GM13976 (cell line): ENCODE data around the gene SGPP1.

Experiments used
- DNase-seq: peaks from one replicate; pipeline ENCODE4 v3.0.0; 2012; ENCODE audit warnings: low spot score
- CTCF ChIP-seq: IDR thresholded peaks from 2 replicates; pipeline ENCODE4 v1.5.1; 2012; ENCODE audit warnings: borderline replicate concordance, mild to moderate bottlenecking; ENCODE audit not compliant: insufficient read depth; ENCODE audit errors: extremely low read depth, missing control alignments, control extremely low read depth
- in situ Hi-C: fragments of 300-500 bp; cut with MboI; formaldehyde crosslinking; loops from one replicate; pipeline ENCODE4 v1.12.0; 2022; ENCODE audit warnings: low sequenced_read_pairs, mixed read lengths, inconsistent platforms; ENCODE audit not compliant: unreplicated experiment

Gene SGPP1

DNA sequence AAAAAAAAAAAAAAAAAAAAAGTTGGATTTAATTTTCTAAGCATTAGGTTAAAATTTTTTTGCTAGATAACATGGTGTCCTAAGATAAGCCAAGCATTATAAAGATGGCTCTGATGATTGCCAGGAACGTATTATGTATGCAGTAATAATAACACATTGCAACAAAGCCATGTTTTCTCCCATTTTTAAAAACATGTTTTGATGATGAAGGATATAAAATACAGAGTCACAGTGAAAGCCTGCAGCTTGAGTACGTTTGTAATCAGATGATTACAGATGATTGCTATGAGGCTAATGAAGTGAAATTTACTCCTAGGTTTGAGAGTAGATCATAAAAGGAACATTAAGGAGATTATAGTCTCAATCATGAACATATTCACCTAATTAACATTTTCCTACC is 72.9 kb downstream of the SGPP1 start:
- no peak for TF ChIP-seq CTCF
- in situ Hi-C loops: no loop called here

GRCh38 chr14:63654346-63654745 is 73.5 kb downstream of the SGPP1 start:
- no peak for DNase-seq
- TF ChIP-seq CTCF: no peak
- in situ Hi-C loops: no loop called here

More for the DNA sequence above, 72.9 kb downstream of the SGPP1 start:
- no peak for DNase-seq

DNA sequence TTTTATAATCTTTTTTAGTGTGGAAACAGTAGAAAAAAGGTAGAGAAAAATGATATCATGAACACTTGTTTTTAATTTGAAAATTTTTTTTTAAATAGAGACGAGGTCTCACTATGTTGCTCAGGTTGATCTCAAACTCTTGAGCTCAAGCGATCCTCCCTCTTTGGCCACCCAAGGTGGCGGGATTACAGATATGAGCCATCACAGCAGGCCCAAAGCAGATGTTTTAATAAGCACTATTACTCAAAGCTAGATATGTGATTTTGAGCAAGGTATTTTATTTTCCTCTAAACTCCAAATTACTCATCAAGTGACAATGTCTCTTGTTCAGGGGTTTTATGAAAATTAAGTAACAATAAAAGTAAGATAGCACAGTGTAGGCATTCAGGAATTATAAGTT is 75.5 kb downstream of the SGPP1 start:
- no peak for TF ChIP-seq CTCF
- in situ Hi-C loops: no loop called here

DNA sequence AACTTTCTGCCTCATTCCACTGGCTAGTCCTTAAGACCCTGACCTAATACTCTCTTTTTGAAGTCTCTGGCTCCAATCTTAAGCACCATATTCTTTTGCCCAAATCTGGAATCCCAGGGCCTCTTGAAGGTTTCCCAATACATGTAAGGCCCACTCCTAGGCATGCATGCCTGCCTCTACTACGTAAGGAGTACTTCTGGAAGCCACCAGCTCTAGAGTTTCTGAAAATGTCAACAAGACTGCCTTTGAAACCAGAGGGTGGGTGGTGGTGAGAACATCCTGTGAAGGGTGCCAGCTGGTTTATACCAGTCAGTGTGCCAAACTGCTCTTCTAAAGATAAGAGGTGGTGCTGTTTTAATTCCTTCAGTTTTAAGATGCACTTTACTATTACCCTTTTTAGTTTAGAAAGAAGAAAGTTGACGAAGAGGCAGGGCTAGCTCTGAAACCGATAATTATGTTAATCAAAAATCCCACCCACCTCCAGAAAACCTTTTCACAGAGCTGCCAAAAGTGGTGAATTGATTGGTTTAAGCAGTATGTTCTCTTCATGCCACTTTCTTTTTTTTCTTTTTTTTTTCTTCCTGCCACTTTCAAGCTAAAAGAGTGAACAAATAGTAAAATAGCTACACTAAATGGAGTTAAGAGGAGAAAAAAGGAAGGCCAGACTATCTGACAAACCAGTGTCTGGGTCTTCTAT is 77.5 kb downstream of the SGPP1 start:
- no peak for TF ChIP-seq CTCF
- DNase-seq: no peak
- in situ Hi-C loops: no loop called here

More for the DNA sequence above, 75.5 kb downstream of the SGPP1 start:
- no peak for DNase-seq

DNA sequence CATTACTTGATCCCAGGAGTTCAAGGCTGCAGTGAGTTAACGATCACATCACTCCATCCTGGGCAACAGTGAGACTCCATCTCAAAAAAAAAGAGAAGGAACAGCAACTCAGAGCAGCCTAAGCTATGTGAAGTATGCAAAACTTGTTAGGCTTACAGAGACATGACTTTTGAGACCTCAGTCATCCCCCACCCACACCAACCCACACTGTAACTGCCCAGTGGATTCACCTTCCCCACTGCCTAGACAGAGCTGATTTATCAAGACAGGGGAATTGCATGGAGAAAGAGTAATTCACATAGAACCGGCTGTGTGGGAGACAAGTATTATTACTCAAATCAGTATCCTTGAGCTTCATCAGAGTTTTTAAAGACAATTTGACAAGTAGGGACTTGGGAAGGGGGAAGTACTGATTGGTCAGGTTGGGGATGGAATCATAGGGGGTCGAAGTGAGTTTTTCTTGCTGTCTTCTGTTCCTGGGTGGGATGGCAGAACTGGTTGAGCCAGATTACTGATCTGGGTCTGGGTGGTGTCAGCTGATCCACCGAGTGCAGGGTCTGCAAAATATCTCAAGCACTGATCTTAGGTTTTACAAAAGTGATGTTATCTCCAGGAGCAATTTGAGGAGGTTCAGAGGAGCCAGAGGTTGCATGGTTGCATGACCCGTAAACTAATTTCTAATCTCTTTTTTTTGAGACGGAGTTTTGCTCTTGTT is 80.0 kb downstream of the SGPP1 start:
- in situ Hi-C loops: no loop called here

DNA sequence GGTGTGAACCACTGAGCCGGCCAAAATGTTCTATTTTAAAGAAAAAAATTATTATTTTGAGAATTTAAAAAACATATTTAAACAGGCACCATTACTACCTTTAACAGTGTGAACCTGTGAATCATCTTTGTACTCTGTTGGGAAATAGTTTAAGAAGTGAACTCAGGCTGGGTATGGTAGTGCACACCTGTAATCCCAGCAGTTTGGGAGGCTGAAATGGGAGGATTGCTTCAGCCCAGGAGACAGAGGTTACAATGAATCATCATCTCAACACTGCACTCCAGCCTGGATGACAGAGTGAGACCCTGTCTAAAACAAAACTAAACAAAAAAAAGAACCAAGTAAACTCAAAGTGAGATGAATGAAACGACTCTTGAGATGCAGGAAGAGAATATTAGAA is 83.1 kb downstream of the SGPP1 start:
- in situ Hi-C loops: no loop called here
- no peak for TF ChIP-seq CTCF
- DNase-seq: no peak

More for the DNA sequence above, 80.0 kb downstream of the SGPP1 start:
- peak; percentile 26 for DNase-seq
- TF ChIP-seq CTCF: no peak
